Raji (cell line): ENCODE results near the gene BCORL1.

Experiments
- POLR2A ChIP-seq: IDR thresholded peaks from 2 replicates; pipeline ENCODE4 v1.6.1; 2011; ENCODE audit warnings: low read depth, low read length, control low read depth; ENCODE audit not compliant: insufficient read depth

The BCORL1 gene

GRCh38 chrX:130057209-130057608, 74.8 kb downstream of the BCORL1 start:
- no peak for TF ChIP-seq POLR2A

DNA sequence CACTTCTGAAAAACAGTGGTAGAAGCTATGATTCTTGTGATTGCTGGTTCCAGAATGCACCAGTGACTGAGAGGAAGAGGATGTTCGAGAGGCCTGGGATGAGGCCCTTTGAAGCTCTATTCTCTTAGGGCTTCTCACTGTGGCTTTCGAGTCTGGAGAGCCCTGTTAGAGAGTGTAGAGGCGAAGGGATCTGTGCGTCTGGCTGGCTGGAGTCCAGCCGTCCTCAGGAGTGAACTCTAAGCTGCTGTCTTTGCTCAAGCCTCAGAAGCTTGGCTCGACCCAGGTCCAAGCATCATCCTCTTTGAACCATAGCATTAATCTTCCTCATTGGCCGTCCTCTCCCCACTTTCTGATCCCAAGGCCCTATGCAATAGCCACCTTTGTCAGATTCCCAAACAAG, 76.2 kb downstream of the BCORL1 start:
- TF ChIP-seq POLR2A: no peak

- TF ChIP-seq POLR2A: no peak
Measured at GRCh38 chrX:130060122-130061069, 78.0 kb downstream of the BCORL1 start.

- no peak for TF ChIP-seq POLR2A
Measured at GRCh38 chrX:130066975-130067615, 84.7 kb downstream of the BCORL1 start.

DNA sequence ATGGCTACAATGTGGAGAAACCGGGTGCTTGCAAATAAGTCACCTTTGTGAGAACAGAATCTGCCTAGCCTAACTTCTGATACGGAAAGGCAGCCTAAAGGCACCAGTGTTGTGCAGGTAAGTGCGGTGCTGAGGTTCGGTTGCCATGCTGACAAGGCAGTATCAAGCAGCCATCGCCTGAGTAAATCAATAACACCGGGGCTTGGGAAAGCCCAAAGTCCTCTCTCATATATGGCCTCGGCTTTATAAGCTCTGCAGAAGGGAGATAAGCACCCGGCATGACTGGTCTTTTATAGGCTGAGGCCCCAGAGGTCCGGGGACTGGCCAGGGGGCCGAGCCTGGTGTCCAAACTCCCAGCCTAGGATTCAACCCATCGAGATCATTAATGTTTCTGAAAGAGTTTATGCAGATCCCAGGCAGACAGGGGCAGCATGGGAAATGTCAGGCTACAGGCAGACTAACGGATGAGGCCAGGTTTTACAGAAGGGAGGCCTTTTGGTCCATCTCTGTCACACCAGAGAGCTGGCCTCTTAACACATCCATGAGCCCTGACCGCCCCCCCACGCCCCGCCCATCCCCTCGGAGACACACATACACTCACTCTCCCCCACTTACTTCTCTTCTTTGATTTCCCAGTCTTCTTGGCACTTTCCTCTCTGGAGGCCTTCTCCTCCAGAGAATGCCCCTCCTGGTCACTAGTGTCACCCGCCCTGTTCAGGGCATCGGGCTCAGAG, 89.3 kb downstream of the BCORL1 start:
- TF ChIP-seq POLR2A: no peak

DNA sequence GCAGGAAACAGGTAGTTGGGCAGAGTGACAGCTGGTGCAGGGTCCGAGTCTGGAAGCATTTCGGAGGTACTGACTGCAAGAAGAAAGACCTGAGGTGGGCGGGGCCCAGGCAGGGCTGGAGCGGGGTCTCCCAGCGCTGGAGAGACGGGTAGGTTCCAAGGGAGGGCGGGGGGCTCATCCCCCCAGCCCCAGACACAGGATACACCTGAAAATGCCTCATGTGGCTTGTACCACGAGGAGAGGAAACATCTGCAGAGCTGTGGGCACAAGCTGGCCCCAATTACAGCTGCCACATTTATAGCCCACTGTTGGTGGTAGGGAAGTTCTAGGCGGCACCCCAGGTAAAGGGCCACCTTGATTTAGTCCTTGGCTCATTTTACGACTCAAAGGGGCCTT, 89.9 kb downstream of the BCORL1 start:
- TF ChIP-seq POLR2A: no peak

DNA sequence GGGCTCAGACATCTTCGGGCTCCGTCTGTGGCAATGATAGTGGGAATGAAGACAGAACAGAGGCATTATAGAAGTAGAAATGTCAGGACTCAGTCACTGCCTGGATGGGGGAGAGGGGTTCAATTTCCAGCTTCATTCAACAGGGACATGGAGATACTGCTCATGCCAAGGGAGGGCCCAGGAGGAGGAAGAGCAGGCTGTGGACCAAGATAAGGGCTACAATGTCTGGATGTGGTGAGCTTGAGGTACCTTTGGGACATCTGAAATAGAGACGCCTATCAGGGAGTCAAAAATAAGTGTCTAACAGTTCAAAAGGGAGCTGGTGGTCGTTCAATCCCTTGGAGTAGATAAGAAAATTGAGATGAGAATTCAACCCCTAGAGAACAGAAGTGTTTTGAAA, 93.3 kb downstream of the BCORL1 start:
- no peak for TF ChIP-seq POLR2A

DNA sequence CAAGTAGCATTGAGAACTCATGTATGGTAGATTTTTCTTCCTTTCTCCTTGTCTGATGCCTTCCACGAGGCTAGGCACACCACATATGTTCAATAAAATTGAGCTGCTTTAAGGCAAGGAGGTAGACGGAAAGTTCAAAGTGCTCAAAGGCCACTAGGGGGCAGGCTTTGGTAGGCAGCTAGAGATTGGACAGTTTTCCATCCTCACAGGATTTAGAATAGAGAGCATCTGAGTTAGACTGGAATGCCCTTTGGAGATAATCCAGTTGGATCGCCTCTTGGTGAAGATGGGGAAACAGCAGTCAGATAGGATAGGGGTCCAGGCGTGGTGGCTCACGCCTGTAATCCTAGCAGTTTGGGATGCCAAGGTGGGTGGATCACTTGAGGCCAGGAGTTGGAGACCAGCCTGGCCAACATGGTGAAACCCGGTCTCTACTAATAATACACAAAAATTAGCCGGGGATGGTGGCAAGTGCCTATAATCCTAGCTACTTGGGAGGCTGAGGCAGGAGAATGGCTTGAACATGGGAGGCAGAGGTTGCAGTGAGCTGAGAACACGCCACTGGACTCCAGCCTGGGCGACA, 97.5 kb downstream of the BCORL1 start:
- no peak for TF ChIP-seq POLR2A

GRCh38 chrX:130080791-130081367, 98.4 kb downstream of the BCORL1 start:
- TF ChIP-seq POLR2A: no peak

- no peak for TF ChIP-seq POLR2A
Measured at GRCh38 chrX:130081421-130082045, 99.1 kb downstream of the BCORL1 start.

DNA sequence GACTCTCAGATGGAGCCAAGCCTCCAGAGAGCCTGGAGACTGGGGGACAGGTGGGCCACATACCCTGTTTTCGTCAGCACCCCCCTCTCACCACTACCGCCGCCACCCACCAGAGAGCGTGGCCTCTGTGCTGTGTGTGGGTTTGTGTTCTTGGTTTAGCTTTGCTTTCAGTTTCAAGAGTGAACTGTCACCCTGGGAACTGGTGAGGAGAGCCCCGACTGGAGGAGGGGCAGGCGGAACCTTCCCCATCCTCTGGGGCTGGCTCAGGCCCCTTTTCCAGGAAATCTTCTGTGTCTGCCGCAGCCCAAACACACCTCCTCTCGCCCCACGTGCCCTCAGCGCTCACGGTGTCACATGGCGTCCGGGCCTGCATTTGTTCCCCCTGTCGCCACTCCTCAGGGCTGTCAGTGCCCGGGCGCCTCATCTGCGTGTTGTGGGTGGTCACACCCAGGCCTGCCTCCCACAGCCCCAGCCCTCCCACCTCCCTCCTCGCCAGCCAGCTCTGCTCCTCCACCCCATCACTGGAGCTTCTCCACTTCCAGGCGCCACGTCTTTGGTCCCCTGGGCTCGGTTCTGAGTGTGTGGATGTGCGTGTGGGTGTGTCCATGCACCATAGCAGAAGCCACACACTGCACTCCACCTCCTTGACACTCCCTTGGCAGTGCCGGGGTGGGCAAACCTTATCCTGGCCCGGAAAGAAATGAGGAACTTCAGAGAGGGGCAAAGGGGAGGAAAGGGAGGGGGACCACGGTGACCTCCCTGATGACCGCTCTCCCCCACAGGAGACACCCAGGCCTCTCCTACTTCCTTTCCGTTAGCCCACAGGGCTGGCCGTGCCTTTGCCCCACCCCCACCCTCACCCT, 100.0 kb downstream of the BCORL1 start:
- 0 out of 2 replicates have a peak, but pooled peaks have one; percentile 18 for TF ChIP-seq POLR2A

GRCh38 chrX:130083107-130083490, 100.7 kb downstream of the BCORL1 start:
- no peak for TF ChIP-seq POLR2A

GRCh38 chrX:130083656-130084382, 101.4 kb downstream of the BCORL1 start:
- peak; percentile 50 for TF ChIP-seq POLR2A
